Activated CD8-positive, alpha-beta memory T cell treated with anti-CD3 and anti-CD28 coated beads, Interleukin-2, amount 10 ng/mL, durations not matched to agents 7 days and 5 days (primary cell): Measurements from ENCODE around the gene GRB7. TPM values are rescaled to one million over a fixed set of nuclear protein-coding genes. Genes with fewer than 3 reads are reported as not detected.
"Not testable (repeated sequence)": the region's sequence is repeated elsewhere in the genome, so short reads cannot be mapped to it uniquely, and the experiment has no call there.

Experiments
- ATAC-seq: fragments of 150-1000 bp; cut with Tn5 transposase; one replicate; pipeline ENCODE4 v1.10.0; 2021; ENCODE audit warnings: moderate library complexity
- CTCF ChIA-PET: fragments of 350-600 bp; sonication (Branson Sonifier 250); formaldehyde crosslinking; loops from one replicate; lab custom pipeline; 2021; ENCODE audit warnings: antibody characterized with exemption; lab: Charles Lee
- DNase-seq: peaks from one replicate; pipeline ENCODE4 v3.0.0-alpha.2; 2020
- H3K27ac Mint-ChIP-seq: one replicate; pipeline ENCODE4 v1.8.0; 2021; ENCODE audit warnings: mild to moderate bottlenecking, mixed read lengths
- H3K27me3 Mint-ChIP-seq: one replicate; pipeline ENCODE4 v1.8.0; 2021; ENCODE audit warnings: mixed read lengths
- H3K36me3 Mint-ChIP-seq: one replicate; pipeline ENCODE4 v1.8.0; 2021; ENCODE audit warnings: mild to moderate bottlenecking, mixed read lengths
- H3K4me1 Mint-ChIP-seq: one replicate; pipeline ENCODE4 v1.8.0; 2021; ENCODE audit warnings: mixed read lengths
- H3K4me3 Mint-ChIP-seq: one replicate; pipeline ENCODE4 v1.8.0; 2021; ENCODE audit warnings: mild to moderate bottlenecking, moderate library complexity, mixed read lengths
- H3K9me3 Mint-ChIP-seq: one replicate; pipeline ENCODE4 v1.8.0; 2022; ENCODE audit warnings: low read depth, mixed read lengths
- total RNA-seq, 2 experiments: library from RNA; stranded (reverse); gene quantifications; one replicate each; pipeline ENCODE4 v1.2.3, GENCODE V29; 2021

GRB7 gene
- total RNA-seq, 2 experiments from 2014 or later, result 0.19 TPM; not detected in 1

DNA sequence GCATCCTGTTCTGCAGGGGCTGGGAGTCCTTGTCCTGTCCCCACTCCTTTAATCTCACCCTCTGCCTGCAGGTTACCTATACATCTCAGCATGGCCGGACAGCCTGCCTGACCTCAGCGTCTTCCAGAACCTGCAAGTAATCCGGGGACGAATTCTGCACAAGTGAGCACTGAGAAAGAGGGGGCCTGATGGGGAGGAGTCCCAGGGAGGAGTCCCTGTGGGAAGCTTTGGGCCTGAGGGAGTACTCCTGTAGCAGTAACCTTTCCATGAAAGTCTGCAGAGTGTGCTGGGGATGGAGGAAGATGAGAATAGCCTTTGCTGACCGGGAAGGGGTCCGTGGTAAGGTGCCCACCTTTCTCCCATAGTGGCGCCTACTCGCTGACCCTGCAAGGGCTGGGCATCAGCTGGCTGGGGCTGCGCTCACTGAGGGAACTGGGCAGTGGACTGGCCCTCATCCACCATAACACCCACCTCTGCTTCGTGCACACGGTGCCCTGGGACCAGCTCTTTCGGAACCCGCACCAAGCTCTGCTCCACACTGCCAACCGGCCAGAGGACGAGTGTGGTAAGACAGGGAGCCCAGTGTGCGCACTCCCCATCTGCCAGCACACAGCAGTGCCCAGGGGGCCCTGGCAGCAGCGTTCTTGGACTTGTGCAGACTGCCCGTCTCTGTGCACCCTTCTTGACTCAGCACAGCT lies 22.2 kb upstream of the GRB7 start:
- CTCF ChIA-PET, result interaction anchor here (0.8 to 2.3 kb wide), 2 partner anchors 62 to 94 kb away, joined by 3 to 6 read pairs; no protein-coding TSS in a partner anchor
- H3K27me3 Mint-ChIP-seq, result no peaks in the 10 kb centered on the region
- H3K4me1 Mint-ChIP-seq, result no peaks in the 10 kb centered on the region
- no peaks in the 10 kb centered on the region for H3K36me3 Mint-ChIP-seq
- H3K9me3 Mint-ChIP-seq, result no peaks in the 10 kb centered on the region
- H3K27ac Mint-ChIP-seq, result no peak overlapping the region
- DNase-seq (no peak), ATAC-seq (no peak)
- H3K4me3 Mint-ChIP-seq, result no peak overlapping the region

- no peak for ATAC-seq
These were observed 21.5 kb upstream of the GRB7 start for GRCh38 chr17:39716073-39716818.

DNA sequence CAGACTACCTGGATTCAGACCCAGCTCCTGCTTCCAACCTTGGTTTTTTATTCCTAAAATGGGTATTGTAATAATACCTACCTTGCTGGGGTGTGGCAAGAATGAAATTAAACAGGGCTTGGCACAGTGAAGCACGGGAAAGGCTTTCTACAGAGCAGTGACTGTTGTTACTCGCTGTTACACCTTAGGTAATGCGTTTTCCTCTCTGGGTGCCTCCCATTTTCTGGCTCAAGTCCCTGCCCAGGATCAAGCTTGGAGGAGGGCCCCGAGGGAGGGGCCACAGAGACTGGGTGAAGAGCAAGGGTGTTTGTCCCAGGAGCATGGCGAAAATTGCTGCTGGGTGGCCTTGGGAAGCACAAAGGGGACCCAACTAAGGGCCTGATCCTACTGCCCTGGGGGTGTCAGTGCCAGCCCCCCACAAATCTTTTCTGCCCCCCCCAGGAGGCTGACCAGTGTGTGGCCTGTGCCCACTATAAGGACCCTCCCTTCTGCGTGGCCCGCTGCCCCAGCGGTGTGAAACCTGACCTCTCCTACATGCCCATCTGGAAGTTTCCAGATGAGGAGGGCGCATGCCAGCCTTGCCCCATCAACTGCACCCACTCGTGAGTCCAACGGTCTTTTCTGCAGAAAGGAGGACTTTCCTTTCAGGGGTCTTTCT lies 20.7 kb upstream of the GRB7 start:
- Mint-ChIP-seq H3K36me3 (no peaks in the 10 kb centered on the region), H3K4me1 (no peaks in the 10 kb centered on the region), H3K27ac (no peak overlapping the region), H3K9me3 (no peaks in the 10 kb centered on the region), H3K27me3 (no peaks in the 10 kb centered on the region), H3K4me3 (no peak overlapping the region)
- CTCF ChIA-PET, result interaction anchor here (1.2 to 2.3 kb wide), 3 partner anchors 14 to 94 kb away, joined by 3 to 6 read pairs (median 3); no protein-coding TSS in a partner anchor
- DNase-seq, result no peak
- ATAC-seq, result no peak

More at GRCh38 chr17:39716073-39716818, 21.5 kb upstream of the GRB7 start:
- Mint-ChIP-seq H3K4me3 (no peak overlapping the region), H3K36me3 (no peaks in the 10 kb centered on the region), H3K27ac (no peak overlapping the region), H3K27me3 (no peaks in the 10 kb centered on the region), H3K9me3 (no peaks in the 10 kb centered on the region), H3K4me1 (no peaks in the 10 kb centered on the region)
- DNase-seq, result no peak
- CTCF ChIA-PET, result interaction anchor here (0.8 to 2.3 kb wide), 4 partner anchors 15 to 95 kb away, joined by 3 to 6 read pairs (median 3); no protein-coding TSS in a partner anchor

GRCh38 chr17:39717660-39718059 lies 20.1 kb upstream of the GRB7 start:
- no peaks in the 10 kb centered on the region for H3K9me3 Mint-ChIP-seq
- no peaks in the 10 kb centered on the region for H3K4me1 Mint-ChIP-seq
- no peak for DNase-seq
- CTCF ChIA-PET, result no interaction called here
- no peaks in the 10 kb centered on the region for H3K36me3 Mint-ChIP-seq
- H3K4me3 Mint-ChIP-seq, result no peak overlapping the region
- no peaks in the 10 kb centered on the region for H3K27me3 Mint-ChIP-seq
- H3K27ac Mint-ChIP-seq, result no peak overlapping the region
- no peak for ATAC-seq

GRCh38 chr17:39719563-39720355 lies 18.0 kb upstream of the GRB7 start:
- CTCF ChIA-PET, result interaction anchor here (1.5 kb wide), 1 partner anchor 10 kb away, joined by 6 read pairs; the partner anchor contains the start of gene MIEN1
- no peak for DNase-seq

GRCh38 chr17:39722104-39722503 lies 15.6 kb upstream of the GRB7 start:
- Mint-ChIP-seq H3K9me3 (no peaks in the 10 kb centered on the region), H3K4me3 (no peak overlapping the region), H3K36me3 (no peaks in the 10 kb centered on the region), H3K27ac (no peak overlapping the region), H3K4me1 (no peaks in the 10 kb centered on the region), H3K27me3 (no peaks in the 10 kb centered on the region)
- DNase-seq (no peak), ATAC-seq (no peak)
- CTCF ChIA-PET, result no interaction called here

More at GRCh38 chr17:39719563-39720355, 18.0 kb upstream of the GRB7 start:
- Mint-ChIP-seq H3K9me3 (no peaks in the 10 kb centered on the region), H3K27ac (no peak overlapping the region), H3K4me1 (no peaks in the 10 kb centered on the region), H3K36me3 (no peaks in the 10 kb centered on the region), H3K27me3 (no peaks in the 10 kb centered on the region), H3K4me3 (no peak overlapping the region)
- no peak for ATAC-seq

DNA sequence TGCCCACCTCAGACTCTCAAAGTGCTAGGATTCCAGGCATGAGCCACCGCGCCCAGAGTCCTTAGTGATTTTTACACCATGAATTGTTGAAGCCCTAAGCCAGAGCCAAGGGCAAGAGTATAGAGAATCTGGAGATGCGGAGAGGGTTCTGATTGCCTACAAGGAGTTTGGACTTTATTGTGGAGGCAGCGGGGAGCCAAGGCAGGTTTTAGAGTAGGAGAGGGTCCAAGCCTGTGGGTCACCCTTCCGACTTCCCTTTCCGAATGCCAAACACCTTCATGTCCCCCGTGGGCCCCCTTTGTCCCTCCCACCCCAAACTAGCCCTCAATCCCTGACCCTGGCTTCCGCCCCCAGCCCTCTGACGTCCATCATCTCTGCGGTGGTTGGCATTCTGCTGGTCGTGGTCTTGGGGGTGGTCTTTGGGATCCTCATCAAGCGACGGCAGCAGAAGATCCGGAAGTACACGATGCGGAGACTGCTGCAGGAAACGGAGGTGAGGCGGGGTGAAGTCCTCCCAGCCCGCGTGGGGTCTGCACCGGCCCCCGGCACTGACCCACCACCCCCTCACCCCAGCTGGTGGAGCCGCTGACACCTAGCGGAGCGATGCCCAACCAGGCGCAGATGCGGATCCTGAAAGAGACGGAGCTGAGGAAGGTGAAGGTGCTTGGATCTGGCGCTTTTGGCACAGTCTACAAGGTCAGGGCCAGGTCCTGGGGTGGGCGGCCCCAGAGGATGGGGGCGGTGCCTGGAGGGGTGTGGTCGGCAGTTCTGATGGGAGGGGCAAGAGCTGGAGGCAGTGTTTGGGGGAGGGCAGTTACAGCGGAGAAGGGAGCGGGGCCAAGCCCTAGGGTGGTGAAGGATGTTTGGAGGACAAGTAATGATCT lies 14.5 kb upstream of the GRB7 start:
- H3K4me3 Mint-ChIP-seq, result no peak overlapping the region
- CTCF ChIA-PET, result interaction anchor here (2.2 kb wide), 1 partner anchor 101 kb away, joined by 5 read pairs; no protein-coding TSS in a partner anchor
- no peaks in the 10 kb centered on the region for H3K9me3 Mint-ChIP-seq
- no peak for DNase-seq
- no peaks in the 10 kb centered on the region for H3K36me3 Mint-ChIP-seq
- ATAC-seq, result peak; percentile 49
- H3K27ac Mint-ChIP-seq, result no peak overlapping the region
- H3K27me3 Mint-ChIP-seq, result no peaks in the 10 kb centered on the region
- no peaks in the 10 kb centered on the region for H3K4me1 Mint-ChIP-seq

- H3K27me3 Mint-ChIP-seq, result no peaks in the 10 kb centered on the region
- CTCF ChIA-PET, result interaction anchor here (1.8 to 2.2 kb wide), 2 partner anchors 101 to 103 kb away, joined by 5 read pairs; no protein-coding TSS in a partner anchor
- ATAC-seq, result no peak
- no peak overlapping the region for H3K27ac Mint-ChIP-seq
- peaks cover 4% of the 10 kb centered on the region for H3K36me3 Mint-ChIP-seq
- no peaks in the 10 kb centered on the region for H3K9me3 Mint-ChIP-seq
- DNase-seq, result no peak
- H3K4me3 Mint-ChIP-seq, result no peak overlapping the region
- H3K4me1 Mint-ChIP-seq, result peaks cover 12% of the 10 kb centered on the region
These were observed 13.0 kb upstream of the GRB7 start for GRCh38 chr17:39724731-39725130.

GRCh38 chr17:39725923-39726322 lies 11.8 kb upstream of the GRB7 start:
- not testable (repeated sequence) for ATAC-seq, H3K4me3 Mint-ChIP-seq, H3K27ac Mint-ChIP-seq, H3K27me3 Mint-ChIP-seq, H3K9me3 Mint-ChIP-seq, H3K36me3 Mint-ChIP-seq, DNase-seq
- H3K4me1 Mint-ChIP-seq, result peaks cover 16% of the 10 kb centered on the region
- CTCF ChIA-PET, result interaction anchor here (1.8 to 2.2 kb wide), 2 partner anchors 102 to 104 kb away, joined by 5 read pairs; no protein-coding TSS in a partner anchor

- Mint-ChIP-seq H3K4me1 (peaks cover 19% of the 10 kb centered on the region), H3K27ac (no peak overlapping the region), H3K27me3 (no peaks in the 10 kb centered on the region), H3K4me3 (no peak overlapping the region), H3K9me3 (no peaks in the 10 kb centered on the region), H3K36me3 (peaks cover 4% of the 10 kb centered on the region)
- DNase-seq, result no peak
- CTCF ChIA-PET, result interaction anchor here (1.8 kb wide), 1 partner anchor 103 kb away, joined by 5 read pairs; no protein-coding TSS in a partner anchor
- ATAC-seq, result no peak
These were observed 11.1 kb upstream of the GRB7 start for GRCh38 chr17:39726617-39727016.

DNA sequence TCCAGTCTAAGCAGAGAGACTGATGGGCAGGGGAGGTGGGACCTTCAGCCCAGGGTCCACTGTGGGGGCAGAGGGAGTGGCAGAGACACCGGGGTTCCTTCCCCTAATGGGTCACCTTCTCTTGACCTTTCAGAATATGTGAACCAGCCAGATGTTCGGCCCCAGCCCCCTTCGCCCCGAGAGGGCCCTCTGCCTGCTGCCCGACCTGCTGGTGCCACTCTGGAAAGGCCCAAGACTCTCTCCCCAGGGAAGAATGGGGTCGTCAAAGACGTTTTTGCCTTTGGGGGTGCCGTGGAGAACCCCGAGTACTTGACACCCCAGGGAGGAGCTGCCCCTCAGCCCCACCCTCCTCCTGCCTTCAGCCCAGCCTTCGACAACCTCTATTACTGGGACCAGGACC lies 10.2 kb upstream of the GRB7 start:
- CTCF ChIA-PET, result interaction anchor here (4.0 kb wide), 1 partner anchor 25 kb away, joined by 19 read pairs; no protein-coding TSS in a partner anchor
- ATAC-seq (no peak), DNase-seq (no peak)
- Mint-ChIP-seq H3K36me3 (peaks cover 4% of the 10 kb centered on the region), H3K4me3 (no peak overlapping the region), H3K9me3 (no peaks in the 10 kb centered on the region), H3K27me3 (no peaks in the 10 kb centered on the region), H3K27ac (no peak overlapping the region), H3K4me1 (peaks cover 19% of the 10 kb centered on the region)
